NAMALWA (cell line): ENCODE results near the gene SH3BP4.

Experiments
- DNase-seq: peaks from one replicate; pipeline ENCODE4 v3.0.0-alpha.2; 2015; ENCODE audit warnings: low spot score

Gene SH3BP4

DNA sequence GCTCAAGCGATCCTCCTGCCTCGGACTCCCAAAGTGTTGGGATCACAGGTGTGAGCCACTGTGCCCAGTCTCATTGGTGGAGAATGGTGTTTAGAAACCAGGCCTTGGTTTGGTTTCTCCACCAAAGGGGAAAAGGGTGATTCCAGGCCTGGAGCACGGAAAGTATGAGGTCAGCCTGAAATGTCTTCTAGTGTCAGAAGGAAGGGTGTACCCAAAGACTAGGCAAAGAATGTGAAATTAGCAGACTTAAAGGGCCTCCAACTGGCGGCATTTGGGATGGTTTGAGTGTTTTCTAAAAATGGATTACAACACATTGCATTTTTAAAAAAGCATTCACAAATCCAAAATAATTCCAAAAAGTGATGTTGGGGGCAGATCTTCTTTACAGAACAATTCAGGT, 139.6 kb downstream of the SH3BP4 start:
- no peak for DNase-seq

DNA sequence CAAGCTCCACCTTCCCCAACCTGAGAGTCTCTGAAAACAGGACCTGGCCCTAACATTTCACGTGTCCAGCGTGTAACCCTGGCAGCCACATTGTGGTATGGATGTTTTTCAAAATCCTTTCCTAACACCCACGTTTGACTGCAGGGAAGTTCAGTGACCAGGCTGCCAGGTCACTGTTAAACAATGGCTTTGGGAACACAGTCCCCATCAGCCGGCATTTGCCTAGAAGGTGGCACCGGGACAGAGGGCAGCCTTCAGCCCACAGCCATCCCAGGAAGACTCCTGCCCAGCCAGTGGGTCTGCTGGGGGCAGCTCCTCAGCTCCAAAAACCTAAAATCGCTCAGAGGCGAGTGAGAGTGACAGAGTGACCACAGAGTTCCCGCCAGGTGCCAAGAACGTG, 140.2 kb downstream of the SH3BP4 start:
- DNase-seq: no peak

DNA sequence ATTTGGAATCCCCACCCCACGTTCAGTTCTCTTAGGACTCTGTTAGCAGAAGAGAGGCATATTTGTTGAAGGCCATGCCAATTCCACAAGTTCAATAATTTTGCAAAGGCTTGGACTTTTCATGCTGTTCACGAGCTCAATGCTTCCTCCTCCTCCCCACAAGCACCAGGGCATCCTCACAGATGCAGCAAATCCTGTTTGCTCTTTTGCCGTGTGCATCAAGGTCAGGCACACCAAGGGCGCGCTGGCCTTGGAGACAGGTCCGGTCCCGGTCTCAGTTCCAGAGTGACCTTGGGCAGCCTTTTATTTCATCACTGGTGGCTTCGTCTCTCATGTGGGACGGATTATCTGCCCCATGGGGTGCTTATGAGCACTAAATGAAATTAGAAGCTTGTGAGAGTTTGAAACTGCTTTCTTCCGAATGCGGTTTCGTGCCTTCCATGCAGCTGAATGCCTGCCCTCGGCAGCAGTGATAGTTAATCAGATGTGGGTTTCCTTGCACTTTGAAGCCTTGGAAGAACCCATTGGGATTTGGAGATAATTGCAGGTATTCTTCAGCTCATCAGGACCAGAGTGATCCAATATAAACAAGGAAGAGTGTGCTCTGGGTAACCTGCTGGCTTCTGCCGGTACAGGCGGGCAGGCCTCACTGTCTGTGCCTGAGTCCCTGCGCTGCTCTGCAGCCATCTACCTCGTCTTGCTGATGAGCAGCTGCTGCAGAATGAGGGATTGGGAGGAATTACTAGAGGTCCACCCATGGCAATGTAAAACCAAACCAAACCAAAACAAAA, 140.8 kb downstream of the SH3BP4 start:
- DNase-seq: no peak

DNA sequence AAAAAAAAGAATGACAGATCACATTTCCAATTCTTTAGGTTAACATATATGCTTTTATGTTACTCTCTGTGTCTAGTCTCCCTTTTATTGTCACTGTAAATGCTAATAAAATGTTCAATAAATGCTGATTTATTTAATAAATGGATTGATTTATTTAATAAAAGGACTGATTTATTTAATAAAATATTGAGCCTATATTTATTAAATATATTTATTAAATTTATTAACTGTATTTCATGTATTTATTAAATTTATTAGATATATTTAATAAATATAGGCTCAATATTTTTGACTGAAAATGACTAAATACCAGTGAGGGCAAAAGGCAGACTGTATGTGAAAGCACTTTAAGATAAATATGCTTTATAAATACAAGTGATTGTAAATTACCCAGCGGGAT, 142.6 kb downstream of the SH3BP4 start:
- no peak for DNase-seq

DNA sequence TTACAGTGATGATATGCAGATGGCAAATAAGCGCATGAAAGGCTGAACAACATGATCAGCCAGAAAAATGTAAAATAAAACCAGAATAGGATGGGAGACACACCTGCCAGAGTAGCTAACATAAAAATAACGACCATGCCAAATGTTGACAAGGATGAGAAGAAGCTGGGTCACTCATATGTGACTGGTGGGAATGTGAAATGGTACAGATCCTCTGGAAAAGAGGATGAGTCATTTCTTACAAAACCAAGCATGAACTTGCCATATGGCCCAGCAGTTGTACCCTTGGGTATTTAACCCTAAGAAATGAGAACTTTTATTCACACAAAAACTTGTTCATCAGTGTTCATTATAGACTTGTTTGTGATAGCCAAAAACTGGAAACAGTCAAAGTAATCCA, 143.8 kb downstream of the SH3BP4 start:
- DNase-seq: no peak

DNA sequence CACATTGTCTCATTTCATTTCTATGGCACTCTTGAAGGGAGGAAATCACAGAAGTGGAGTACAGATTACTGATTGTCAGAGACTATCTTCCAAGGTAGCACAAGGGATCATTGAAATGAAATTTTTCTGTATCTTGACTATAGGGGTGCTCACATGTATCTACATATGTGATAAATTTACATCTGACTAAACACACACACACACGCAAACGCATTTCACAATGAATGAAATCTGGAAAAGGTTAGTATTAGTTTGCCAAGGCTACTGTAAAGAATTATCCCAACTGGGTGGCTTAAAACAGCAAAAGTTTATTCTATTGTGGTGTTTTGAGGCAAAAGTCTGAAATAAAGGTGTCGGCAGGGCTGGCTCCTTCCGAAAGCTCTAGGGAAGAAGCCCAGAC, 144.6 kb downstream of the SH3BP4 start:
- no peak for DNase-seq

DNA sequence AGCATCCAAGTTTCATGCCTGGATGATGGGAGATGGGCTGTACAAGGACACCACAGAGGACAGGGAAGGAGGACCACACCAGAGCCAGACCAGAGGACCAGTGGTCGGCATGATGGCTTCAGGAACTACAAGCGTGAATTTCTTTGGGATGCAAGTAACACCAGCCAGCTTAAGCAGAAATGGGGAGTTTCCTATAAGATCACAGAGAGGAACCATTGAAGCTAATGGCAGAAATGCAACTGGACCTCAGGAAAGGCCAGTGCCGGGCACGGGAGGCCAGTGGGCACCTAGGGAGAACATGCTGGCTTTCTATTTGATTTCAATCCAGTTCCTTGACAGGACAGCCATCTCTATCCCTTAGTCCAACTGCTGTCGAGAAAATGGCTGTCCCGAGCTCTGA, 145.4 kb downstream of the SH3BP4 start:
- no peak for DNase-seq

DNA sequence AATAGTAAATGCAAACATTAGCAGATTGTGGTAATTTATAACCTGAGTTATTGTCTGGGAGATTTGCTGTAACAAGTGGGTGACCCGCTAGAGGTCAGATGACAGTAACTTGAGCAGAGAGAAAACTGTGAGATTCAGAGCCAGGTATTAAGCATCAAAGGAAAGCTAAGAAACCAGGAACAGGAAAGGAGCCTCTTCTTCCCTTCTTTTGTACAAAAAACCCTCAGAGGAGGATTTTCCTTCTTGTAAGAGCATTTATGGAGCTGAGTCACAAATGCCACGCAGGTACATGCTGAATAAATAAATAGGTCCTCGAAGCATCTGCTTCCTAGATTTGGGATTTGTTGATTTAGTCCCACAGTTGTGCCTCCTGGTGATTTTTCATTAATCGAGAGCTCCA, 146.5 kb downstream of the SH3BP4 start:
- no peak for DNase-seq

DNA sequence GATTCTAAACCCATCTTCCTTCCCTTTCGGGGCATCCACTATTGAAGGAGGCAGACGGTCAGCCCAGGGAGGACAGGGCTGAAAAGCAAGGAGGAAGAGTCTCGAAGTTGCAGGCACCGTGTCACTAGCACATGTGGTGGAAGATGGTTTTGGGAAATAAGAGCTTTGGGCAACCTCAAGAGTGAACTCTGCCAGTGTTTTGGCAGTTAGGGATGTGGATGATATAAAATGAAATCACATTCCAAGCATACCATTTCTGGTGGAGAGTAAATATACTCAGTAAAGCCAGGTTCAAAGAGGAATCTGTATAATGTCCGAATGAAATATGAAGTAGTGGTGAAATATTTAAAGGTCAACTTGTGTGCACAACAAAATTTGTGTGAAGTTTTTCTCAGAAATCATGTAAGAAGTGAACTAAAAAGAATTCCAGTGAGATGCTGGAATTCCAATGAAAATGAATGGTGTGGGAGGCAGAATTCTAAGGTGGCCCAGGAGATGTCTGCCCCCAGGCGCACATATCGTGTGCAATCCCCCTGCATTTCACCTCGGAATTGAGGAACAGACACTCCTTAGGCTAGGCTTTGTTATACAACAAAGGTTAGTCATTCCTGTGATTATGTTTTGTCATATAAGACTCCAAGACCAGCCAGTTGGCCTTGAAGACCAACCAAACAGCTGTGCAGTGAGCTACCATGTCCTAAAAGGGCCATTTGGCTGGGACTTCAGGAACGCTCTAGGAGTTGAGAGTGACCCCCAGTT, 147.1 kb downstream of the SH3BP4 start:
- no peak for DNase-seq

DNA sequence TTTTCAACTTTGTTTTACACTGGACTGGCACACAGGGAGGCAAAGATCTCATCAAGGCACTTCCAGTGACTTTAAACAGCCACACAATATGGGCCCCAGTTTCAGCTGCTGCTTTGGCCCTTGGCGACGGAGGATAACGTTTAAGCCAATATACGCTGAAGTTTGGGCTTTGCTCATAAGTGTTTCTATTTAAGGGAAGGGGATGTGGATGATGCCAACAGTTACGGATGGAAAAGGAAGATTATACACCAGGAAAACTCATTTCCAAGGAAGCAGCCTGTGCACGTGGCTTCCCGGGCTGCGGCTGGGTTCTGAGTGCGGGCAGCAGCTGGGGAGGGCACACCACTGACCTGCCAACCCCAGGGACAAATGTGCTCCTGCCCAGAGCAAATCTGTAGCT, 151.1 kb downstream of the SH3BP4 start:
- no peak for DNase-seq
